HG02852 (cell line): ENCODE results near the gene ATP6V1C2.
"Not testable (repeated sequence)": the region's sequence is repeated elsewhere in the genome, so short reads cannot be mapped to it uniquely, and the experiment has no call there.

Source experiments
- ATAC-seq: cut with Tn5 transposase; IDR thresholded peaks from one replicate; pipeline ENCODE4 v1.9.1; 2021; ENCODE audit warnings: mild to moderate bottlenecking, moderate library complexity; ENCODE audit not compliant: unreplicated experiment

The ATP6V1C2 gene

DNA sequence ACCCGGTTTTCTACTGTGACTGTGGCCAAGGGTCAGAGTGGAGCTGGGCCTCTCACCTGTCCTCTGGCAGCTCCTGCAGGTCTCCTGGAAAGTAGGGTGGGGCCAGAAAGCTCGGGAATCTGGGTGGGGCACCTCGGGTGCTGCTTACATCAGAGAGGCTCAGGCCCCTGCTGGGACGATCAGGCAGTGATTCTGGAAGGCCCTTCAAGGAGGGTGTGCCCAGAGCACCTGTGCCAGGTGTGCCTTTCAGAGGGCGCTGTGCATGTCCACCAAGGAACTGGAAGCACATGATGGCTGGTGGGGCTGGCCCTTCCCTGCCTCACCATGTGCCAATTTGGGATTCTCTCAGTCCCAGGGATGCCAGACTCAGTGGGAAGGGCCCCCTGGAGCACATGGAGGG is 44.0 kb downstream of the ATP6V1C2 start:
- no peak for ATAC-seq

DNA sequence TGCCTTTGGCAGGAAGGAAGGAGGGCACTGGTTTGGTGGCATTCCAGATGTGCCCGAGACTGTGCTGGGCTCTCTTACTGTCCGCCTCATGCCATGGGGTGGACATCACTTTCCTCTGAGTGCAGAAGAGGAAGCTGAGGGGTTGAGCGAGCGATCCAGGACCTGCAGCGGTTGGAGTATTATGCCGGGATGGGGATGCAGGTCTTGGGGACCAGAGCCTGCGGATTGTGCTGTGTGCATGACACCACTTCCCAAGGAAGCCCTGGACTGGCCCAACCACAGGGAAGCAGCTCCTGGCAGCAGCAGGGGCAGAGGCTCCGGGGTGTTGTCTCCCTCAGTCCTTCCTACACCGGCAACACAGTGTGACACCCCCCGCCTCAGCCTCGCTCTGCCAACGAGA is 44.5 kb downstream of the ATP6V1C2 start:
- ATAC-seq: no peak

DNA sequence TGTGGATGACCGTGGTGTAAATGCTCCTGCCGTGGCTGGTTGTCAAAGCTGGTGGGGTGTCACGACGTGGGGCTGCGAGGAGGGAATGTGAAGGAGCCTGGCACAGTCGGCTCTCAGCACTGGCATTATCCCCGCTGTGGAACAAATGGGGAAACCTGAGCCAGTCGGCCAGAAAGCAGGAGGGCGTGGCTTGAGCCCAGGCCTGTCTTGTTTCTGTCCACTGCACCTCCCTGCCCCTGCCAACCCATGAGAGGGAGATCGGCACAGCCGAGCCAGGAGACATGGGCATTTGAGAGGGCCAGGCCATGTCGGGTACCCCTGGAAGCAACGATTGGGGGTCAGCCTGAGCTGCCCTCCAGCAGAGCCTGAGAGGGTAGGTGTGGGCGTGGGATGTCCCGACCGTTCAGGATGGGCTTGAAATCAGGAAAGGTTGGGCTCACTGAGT is 46.7 kb downstream of the ATP6V1C2 start:
- no peak for ATAC-seq

DNA sequence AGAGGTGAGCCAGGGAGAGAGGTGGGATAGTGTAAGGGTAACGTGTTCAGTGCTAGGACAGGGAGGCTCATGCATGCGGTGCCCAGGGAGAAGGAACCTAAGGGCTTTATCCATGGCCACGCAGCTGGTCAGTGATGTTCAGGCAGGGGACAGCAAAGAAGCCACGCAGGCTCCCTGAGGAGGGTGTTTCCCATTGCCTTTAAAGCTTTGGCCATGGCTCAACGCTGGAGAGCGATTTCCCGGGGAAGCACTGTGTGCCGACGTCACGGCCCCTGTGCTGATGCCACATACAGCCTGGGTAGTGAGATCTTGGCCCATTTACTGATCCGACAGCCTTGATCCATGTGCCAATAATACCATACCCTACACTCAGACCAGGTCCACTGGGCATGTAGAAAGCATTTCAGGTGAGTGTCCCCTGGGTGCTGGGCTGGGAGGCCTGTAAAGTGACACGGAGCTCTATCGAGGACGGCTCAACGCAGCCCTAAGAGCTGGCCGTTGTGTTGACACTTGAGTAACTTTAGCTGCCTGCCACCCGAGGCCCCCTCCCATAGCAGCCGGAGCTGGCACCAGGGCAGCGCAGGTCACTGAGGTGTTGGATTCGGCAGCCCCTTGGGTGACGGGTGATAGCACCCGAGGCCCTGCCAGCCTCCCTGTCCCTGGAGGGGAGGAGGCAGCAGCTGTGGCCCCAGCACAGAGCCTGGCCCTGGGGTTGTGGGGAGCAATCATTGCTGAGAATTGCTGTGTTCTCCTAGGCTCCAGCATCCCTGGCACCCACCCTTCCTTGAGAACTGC is 49.7 kb downstream of the ATP6V1C2 start:
- no peak for ATAC-seq

DNA sequence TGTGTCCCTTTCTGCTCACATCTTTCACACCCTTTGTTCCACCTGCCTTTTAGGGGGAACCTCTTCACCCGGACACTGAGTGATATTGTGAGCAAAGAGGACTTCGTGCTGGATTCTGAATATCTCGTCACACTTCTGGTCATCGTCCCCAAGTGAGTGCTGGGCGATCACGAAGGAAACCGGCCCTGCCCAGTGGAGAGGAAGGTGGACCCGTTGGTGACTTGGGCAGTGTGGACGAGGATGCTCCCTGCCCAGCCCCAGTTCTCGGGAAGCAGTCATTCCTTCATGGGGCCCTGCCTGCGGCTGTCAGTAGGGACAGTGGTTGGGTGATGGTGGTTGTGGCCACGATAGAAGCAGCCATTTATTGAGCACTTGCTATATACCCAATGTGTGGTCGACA is 50.4 kb downstream of the ATP6V1C2 start:
- ATAC-seq: no peak

GRCh38 chr2:10772201-10772867 is 50.9 kb downstream of the ATP6V1C2 start:
- ATAC-seq: no peak

- ATAC-seq: no peak
These were observed 51.4 kb downstream of the ATP6V1C2 start for GRCh38 chr2:10772868-10773215.

GRCh38 chr2:10773821-10774341 is 52.5 kb downstream of the ATP6V1C2 start:
- ATAC-seq: no peak

DNA sequence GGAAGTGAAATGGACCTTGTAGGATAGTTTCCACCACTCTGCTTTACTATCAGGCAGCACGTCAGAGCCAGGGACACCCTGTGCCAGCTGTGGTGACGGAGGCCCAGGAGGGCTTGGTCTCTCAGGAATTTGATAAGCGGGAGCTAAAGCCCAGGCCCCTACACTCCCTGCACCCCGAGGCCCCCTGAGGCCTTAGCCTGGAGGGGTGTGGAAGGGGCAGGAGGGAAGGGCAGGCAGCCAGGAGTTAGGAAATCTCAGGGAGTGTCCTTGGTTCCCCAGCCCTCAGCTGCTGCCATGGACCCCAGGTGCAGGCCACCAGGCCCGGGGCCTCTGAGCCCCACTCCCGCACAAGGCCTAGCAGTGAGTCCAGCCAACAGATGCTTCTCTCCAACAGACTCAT is 53.0 kb downstream of the ATP6V1C2 start:
- no peak for ATAC-seq

DNA sequence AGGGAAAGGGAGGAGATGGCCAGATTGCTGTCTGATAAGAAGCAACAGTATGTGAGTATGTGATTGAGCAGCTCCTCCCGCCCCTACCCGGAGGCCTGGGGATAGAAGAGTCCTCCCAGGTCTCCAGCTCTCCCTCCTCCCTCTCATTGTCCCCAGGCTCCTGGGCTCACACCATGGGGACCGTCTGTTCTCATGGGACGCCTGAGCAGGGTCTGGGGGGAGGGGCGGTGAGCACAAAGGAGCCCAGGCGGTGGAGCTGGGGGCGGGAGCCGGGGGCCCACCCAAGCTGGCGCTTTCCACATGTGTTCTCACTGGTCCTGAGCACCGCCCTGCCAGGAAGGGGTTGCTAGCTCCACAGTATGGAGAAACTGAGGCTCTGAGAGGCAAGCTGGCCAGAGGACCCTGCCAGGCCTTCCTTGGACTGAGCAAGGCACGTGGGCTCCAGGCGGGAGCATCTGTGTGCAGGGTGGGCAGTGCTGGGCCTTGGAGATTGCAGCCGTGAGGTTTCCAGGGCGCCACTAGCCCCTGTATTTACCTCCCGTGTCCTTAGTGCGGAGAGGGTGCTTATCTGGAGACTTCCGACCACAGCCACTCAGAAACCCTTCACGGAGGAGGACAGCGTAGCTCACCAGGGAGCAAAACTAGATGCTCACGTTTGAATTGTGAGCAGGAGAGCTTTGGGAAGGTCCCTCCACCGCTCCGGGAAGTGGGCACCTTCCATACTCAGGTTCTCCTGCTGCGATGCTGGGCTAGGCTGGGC is 53.8 kb downstream of the ATP6V1C2 start:
- ATAC-seq: no peak

DNA sequence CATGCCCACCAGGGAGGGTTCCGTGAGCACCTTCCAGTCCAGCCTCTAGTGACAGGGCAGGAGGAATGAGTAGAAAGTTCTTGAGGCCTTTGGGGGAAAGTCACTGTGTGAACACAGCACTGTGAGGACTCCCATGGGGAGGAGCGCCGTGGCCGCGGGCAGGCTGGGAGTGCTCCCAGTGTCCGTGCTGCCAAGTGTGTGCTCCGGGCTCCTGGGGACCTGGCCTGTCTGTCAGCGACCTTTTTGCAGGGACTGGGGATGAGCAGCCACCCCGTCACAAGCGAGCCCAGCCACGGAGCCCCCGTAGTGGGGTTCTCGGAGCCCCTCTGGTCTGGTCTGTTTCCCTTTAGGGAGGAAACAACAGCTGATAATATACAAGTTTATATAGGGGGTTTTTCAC is 54.4 kb downstream of the ATP6V1C2 start:
- no peak for ATAC-seq

DNA sequence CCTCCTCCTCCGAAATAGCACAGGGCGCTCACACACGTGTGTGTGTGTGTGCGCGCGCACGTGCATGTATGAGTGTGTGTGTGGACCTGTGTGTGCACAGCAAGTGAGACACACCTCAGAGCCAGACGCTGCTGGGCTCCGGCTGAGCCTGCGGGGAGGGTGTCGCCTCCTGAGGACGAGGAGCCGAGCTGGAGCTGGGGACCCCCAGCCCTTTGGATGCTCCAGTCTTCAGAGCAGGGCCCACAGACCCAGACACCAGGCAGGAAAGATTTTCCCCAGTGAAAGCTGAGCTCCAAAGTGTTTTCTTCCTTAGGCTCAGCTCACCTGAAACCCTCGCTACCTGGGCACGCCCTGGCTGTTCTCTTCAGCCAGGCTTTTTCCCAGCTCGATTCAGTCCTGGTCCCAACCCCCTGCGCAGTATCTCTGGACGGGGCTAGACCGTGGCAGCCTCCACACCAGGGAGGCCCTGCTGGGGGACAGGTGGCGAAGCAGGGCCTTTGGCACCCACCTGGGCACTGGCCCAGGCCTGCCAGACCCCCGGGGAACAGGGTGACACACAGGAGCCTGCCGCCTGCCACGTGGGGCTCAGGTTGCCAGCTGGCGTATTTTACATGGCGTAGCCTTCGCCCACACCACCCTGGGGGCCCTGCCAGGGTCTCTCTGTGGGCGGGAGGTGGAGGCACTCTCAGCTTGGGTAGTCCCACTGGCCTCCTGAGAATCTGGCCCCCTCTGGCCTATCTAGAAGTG is 55.0 kb downstream of the ATP6V1C2 start:
- no peak for ATAC-seq

DNA sequence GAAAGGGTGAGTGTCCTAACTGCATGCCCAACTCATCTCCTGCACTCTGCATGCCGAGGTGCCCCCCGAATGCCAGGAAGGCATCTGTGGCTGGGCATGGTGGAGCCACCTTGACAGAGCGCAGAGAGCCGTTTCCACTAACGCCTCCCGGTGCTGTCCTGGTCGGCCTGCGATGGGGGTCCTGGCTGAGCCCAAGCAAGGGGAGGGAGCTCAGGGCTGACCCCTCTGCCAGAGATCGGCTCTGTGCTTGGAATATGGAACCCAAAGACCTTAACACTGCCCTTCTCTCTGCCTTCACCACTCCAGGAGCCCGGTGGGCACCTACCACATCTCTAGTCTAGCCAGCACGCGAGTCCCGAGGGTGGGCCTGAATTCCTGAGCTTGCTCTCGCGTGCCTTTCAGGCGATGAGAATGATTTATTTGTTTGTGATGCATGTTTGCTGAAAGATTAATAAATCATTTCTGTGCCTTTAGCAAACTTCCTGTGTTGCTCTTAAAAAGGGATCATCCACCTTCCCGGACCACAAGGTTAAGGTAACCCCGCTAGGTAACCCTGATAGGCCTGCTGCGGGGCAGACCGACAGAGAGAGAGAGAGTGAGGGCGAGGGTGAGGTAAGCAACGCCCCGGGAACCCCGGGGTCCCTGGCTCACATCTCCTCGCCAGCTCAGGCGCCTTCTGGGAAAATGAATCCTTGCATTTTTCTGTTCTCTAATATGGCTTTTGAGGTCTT is 55.8 kb downstream of the ATP6V1C2 start:
- no peak for ATAC-seq

DNA sequence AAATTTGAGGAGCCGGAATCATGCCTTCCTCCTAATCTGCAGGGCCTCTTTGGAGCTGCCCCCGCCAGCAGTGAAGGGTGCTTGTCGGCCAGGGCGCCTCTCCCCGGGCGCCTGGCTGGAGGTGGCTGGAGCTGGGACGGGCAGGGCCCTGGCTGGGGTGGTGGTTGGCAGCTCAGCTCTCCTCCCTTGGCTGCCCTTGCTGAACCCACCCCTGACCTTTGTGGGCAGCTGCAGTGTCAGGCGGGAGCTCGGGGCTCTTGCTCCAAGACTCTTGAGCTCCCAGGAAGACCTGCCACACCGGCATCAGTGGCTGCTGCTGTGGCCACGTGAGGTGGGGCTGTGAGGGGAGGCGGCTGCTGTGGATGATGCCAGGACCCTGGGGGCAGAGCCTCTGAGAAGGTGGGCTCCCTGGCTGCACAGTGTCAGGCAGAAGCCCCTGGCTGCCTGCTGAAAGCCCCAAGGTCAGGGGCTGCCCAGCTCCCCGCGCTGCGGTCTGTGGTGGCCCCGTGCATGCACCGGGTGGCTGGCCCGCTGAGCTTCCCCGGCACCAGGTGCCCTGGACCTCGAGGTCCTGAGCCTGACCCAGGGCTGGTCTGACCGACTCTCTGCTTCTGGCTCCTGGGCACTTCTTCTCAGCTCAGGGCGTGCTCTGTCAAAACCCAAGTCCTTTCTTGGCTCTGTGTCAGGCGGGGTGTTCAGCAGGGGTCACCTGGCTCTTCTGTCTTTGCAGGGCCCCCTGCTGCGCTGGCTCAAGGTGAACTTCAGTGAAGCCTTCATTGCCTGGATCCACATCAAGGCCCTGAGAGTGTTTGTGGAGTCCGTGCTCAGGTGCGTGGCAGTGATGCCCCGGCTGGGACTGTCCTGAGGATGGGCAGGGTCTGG is 56.7 kb downstream of the ATP6V1C2 start:
- no peak for ATAC-seq

GRCh38 chr2:10778724-10779115 is 57.3 kb downstream of the ATP6V1C2 start:
- no peak for ATAC-seq

DNA sequence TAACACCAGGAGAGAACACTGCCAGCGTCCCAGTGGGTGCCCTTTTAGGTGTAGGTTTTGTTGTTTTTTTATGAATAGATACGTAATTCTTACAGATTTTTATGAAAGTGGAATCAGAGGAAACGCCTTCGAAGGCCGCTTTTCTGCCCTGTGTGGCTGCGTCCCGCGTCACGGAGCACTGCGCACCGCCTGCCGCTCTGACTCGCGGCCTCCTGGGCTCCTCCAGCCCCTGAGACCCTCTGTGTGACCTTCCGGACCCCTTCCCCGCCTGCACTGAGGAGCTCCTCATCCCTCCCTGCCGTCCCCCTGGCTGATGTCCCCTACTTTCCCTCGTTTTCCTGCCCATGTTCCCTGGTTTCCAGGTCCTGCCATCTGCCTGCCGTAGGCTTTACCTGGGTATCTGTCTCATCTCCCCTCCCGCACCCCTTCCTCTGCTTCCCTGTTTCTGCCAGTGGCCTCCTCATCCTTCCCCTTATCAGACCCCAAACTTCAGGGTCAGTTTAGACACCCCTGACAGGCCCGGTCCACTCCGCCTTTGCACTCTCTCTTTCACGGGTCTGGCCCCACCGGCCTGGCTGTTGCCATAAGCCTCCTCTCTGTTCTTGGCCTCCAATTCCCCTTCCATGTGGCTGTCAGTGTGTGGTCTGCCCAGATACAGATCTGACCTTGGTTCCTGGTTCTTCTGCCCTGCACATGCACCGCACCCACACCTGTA is 58.5 kb downstream of the ATP6V1C2 start:
- no peak for ATAC-seq

GRCh38 chr2:10780491-10780820 is 59.0 kb downstream of the ATP6V1C2 start:
- no peak for ATAC-seq

GRCh38 chr2:10780821-10781220 is 59.4 kb downstream of the ATP6V1C2 start:
- ATAC-seq: not testable (repeated sequence)

DNA sequence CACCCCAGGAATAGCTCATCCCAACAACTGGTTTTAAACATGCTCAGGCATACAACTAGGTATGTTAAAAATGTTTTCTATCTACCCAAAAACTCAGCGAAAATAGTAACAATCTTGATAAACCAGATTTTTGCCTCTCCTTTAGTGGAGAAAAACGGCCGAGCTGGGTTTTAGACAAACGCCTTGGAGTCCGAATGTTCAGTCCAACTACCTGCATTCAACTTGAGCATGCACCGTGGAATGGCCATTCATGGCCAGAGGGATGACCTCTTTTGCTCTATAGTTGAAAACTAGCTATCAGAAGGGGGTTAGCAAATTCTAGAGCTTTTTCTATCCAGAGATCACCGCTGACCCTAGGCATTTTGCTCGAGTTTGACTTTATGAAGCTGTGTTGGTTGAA is 60.3 kb downstream of the ATP6V1C2 start:
- ATAC-seq: no peak
